Measurements from ENCODE around the gene KLHL42. TPM values are rescaled to one million over a fixed set of nuclear protein-coding genes. Genes with fewer than 3 reads are reported as not detected.

Gene KLHL42
- total and polyA plus RNA-seq, 2 experiments from 2014 or later = 7.6 to 33.2 TPM

DNA sequence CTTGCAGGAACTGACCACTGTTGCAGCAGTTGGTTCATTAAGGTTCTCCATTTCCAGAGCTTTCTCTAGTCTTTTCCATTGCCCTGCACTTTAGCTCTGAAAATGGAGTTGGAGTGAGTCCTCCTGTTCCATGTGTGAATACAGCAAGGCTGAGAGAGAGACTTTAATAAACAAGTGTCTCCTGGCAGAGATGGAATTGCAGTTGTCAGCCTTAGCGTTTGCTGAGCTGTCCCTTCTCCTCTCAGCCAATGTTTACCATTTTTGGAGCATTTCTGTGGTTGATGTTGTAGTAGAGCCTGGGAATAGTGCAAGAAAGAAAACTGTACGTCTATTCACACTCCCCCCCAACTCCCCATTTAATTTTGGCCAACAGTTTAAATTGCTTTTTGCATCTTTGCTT, 7.5 kb downstream of the KLHL42 start:
- Histone ChIP-seq H3K9me2 (ENCODE audit: insufficient read depth) (no peaks in the 10 kb centered on the region), H3K27me3 (ENCODE audit: insufficient read depth) (no peaks in the 10 kb centered on the region), H4K20me1 (replicated peaks; ENCODE audit: insufficient read depth) (0 out of 2 replicates have a peak, but pooled peaks cover 12% of the 10 kb centered on the region), H3K4me3 (no peak overlapping the region), H3K4me1 (ENCODE audit: insufficient read depth) (peaks cover 10% of the 10 kb centered on the region; the same call in 1 of the 2 replicates), H3F3A (replicated peaks; ENCODE audit: low read depth) (no peaks in the 10 kb centered on the region), H3K36me3 (ENCODE audit: insufficient read depth) (0 out of 2 replicates have a peak, but pooled peaks cover 3% of the 10 kb centered on the region), H3K79me2 (replicated peaks; ENCODE audit: insufficient read depth) (peaks cover 86% of the 10 kb centered on the region), H3K27ac (ENCODE audit: low read depth) (no peak overlapping the region), H3K4me2 (no peak overlapping the region), H2AFZ (no peak overlapping the region)
- H3K36me3 Mint-ChIP-seq (ENCODE audit: low read depth) = peaks cover 33% of the 10 kb centered on the region
- no peak overlapping the region for H3K4me3 Mint-ChIP-seq
- TF ChIP-seq, protein P1, sequence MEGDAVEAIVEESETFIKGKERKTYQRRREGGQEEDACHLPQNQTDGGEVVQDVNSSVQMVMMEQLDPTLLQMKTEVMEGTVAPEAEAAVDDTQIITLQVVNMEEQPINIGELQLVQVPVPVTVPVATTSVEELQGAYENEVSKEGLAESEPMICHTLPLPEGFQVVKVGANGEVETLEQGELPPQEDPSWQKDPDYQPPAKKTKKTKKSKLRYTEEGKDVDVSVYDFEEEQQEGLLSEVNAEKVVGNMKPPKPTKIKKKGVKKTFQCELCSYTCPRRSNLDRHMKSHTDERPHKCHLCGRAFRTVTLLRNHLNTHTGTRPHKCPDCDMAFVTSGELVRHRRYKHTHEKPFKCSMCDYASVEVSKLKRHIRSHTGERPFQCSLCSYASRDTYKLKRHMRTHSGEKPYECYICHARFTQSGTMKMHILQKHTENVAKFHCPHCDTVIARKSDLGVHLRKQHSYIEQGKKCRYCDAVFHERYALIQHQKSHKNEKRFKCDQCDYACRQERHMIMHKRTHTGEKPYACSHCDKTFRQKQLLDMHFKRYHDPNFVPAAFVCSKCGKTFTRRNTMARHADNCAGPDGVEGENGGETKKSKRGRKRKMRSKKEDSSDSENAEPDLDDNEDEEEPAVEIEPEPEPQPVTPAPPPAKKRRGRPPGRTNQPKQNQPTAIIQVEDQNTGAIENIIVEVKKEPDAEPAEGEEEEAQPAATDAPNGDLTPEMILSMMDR (conservative IDR thresholded peaks at IDR 0.05; ENCODE audit: low read depth in 2 of 2) = no peak
- ATAC-seq (no peak), DNase-seq (ENCODE audit: low spot score) (no peak)
- 0 out of 2 replicates have a peak overlapping the region, but pooled peaks have one; percentile 32 for H3K27ac Mint-ChIP-seq
- no peaks in the 10 kb centered on the region for H3K9me3 Mint-ChIP-seq
- H3K4me1 Mint-ChIP-seq = peaks cover 17% of the 10 kb centered on the region
- no peaks in the 10 kb centered on the region for H3K27me3 Mint-ChIP-seq (ENCODE audit: insufficient read depth, low read depth, poor library complexity)

DNA sequence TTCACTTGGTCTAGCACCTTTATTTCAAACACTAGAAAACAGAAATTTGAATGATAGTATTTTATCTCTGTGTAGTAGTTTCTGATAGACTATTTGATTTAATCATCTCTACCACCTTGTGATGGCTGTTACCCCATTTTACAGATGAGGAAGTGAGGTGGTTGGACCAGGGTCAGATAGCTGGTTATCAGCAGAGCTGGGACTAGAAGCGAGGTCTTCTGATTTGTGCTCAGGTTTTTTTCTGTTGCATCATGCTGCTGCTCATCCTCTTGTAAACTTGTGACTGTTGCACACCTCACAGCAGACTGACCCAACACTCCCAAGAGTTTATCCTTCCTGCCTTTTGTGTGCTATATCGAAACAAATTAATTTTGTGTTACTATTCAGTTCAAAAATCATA, 10.1 kb downstream of the KLHL42 start:
- Histone ChIP-seq H3K4me1 (ENCODE audit: insufficient read depth) (peaks cover 8% of the 10 kb centered on the region; the same call in 1 of the 2 replicates), H3F3A (replicated peaks; ENCODE audit: low read depth) (no peaks in the 10 kb centered on the region), H3K79me2 (replicated peaks; ENCODE audit: insufficient read depth) (peaks cover 60% of the 10 kb centered on the region), H3K4me3 (no peak overlapping the region), H3K27me3 (ENCODE audit: insufficient read depth) (no peaks in the 10 kb centered on the region), H3K27ac (ENCODE audit: low read depth) (no peak overlapping the region), H3K36me3 (ENCODE audit: insufficient read depth) (peaks cover 8% of the 10 kb centered on the region), H3K9me2 (ENCODE audit: insufficient read depth) (no peaks in the 10 kb centered on the region), H4K20me1 (replicated peaks; ENCODE audit: insufficient read depth) (0 out of 2 replicates have a peak, but pooled peaks cover 12% of the 10 kb centered on the region), H2AFZ (no peak overlapping the region), H3K4me2 (no peak overlapping the region)
- H3K4me3 Mint-ChIP-seq = no peak overlapping the region
- H3K27ac Mint-ChIP-seq = 0 out of 2 replicates have a peak overlapping the region, but pooled peaks have one; percentile 62
- DNase-seq (ENCODE audit: low spot score) (no peak), ATAC-seq (no peak)
- H3K9me3 Mint-ChIP-seq = no peaks in the 10 kb centered on the region
- no peaks in the 10 kb centered on the region for H3K27me3 Mint-ChIP-seq (ENCODE audit: insufficient read depth, low read depth, poor library complexity)
- H3K4me1 Mint-ChIP-seq = peaks cover 9% of the 10 kb centered on the region
- peaks cover 39% of the 10 kb centered on the region for H3K36me3 Mint-ChIP-seq (ENCODE audit: low read depth)
- TF ChIP-seq POLR2AphosphoS5 (IDR thresholded peaks at IDR 0.05; ENCODE audit: low read depth) (no peak), ZNF114 (CRISPR knock-in tag; IDR thresholded peaks at IDR 0.05) (no peak), EZH2 (IDR thresholded peaks at IDR 0.05; ENCODE audit: low read depth, unreplicated experiment) (no peak), JUNB (IDR thresholded peaks at IDR 0.05; ENCODE audit: unreplicated experiment) (no peak), NANOG (IDR thresholded peaks at IDR 0.05; ENCODE audit: borderline replicate concordance) (no peak), EZH2phosphoT487 (IDR thresholded peaks at IDR 0.05; ENCODE audit: unreplicated experiment) (no peak), CREB1 (CRISPR knock-in tag; IDR thresholded peaks at IDR 0.05; ENCODE audit: low read depth) (no peak), ZNF331 (CRISPR knock-in tag; IDR thresholded peaks at IDR 0.05; ENCODE audit: low read depth) (no peak), STAT1 (IDR thresholded peaks at IDR 0.05; ENCODE audit: unreplicated experiment) (no peak)
- TF ChIP-seq, protein P1 (conservative IDR thresholded peaks at IDR 0.05; ENCODE audit: low read depth in 2 of 2) = no peak
- TF ChIP-seq, protein P2, sequence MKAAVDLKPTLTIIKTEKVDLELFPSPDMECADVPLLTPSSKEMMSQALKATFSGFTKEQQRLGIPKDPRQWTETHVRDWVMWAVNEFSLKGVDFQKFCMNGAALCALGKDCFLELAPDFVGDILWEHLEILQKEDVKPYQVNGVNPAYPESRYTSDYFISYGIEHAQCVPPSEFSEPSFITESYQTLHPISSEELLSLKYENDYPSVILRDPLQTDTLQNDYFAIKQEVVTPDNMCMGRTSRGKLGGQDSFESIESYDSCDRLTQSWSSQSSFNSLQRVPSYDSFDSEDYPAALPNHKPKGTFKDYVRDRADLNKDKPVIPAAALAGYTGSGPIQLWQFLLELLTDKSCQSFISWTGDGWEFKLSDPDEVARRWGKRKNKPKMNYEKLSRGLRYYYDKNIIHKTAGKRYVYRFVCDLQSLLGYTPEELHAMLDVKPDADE (IDR thresholded peaks at IDR 0.05) = no peak
- TF ChIP-seq, protein P3, sequence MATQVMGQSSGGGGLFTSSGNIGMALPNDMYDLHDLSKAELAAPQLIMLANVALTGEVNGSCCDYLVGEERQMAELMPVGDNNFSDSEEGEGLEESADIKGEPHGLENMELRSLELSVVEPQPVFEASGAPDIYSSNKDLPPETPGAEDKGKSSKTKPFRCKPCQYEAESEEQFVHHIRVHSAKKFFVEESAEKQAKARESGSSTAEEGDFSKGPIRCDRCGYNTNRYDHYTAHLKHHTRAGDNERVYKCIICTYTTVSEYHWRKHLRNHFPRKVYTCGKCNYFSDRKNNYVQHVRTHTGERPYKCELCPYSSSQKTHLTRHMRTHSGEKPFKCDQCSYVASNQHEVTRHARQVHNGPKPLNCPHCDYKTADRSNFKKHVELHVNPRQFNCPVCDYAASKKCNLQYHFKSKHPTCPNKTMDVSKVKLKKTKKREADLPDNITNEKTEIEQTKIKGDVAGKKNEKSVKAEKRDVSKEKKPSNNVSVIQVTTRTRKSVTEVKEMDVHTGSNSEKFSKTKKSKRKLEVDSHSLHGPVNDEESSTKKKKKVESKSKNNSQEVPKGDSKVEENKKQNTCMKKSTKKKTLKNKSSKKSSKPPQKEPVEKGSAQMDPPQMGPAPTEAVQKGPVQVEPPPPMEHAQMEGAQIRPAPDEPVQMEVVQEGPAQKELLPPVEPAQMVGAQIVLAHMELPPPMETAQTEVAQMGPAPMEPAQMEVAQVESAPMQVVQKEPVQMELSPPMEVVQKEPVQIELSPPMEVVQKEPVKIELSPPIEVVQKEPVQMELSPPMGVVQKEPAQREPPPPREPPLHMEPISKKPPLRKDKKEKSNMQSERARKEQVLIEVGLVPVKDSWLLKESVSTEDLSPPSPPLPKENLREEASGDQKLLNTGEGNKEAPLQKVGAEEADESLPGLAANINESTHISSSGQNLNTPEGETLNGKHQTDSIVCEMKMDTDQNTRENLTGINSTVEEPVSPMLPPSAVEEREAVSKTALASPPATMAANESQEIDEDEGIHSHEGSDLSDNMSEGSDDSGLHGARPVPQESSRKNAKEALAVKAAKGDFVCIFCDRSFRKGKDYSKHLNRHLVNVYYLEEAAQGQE (IDR thresholded peaks at IDR 0.05; ENCODE audit: unreplicated experiment) = no peak

All from GM23338 (cell line).